Heart left ventricle (tissue), 16 donors: ENCODE data around the gene DYNLT1. TPM values are rescaled to one million over a fixed set of nuclear protein-coding genes. Genes with fewer than 3 reads are reported as not detected.
"Not testable (repeated sequence)": the region's sequence is repeated elsewhere in the genome, so short reads cannot be mapped to it uniquely, and the experiment has no call there.

Experiments
- ATAC-seq, 4 donors: fragments of 200-7000 bp; cut with Tn5 transposase; one replicate each; pipeline ENCODE4 v1.9.1; 2020 to 2022; ENCODE audit warnings: moderate library complexity in 4 of 4, mild to moderate bottlenecking in 3 of 4, moderate number of reproducible peaks in 1 of 4
- DNase-seq, 5 donors: peaks; one replicate each; pipeline ENCODE4 v3.0.0-alpha.2; 2020
- H3K27ac ChIP-seq, 12 donors: fragments of 200-600 bp; sonication (generic) in 4 of 12; one replicate each; pipeline versions ENCODE4 v1.5.0 to v1.8.0; 2016 to 2022; ENCODE audit warnings: mild to moderate bottlenecking in 2 of 12
- H3K27me3 ChIP-seq, 9 donors: fragments of 200-600 bp; sonication (generic) in 2 of 9; one replicate each; pipeline versions ENCODE4 v1.5.1 to v1.8.0; 2016 to 2022; ENCODE audit warnings: mild to moderate bottlenecking in 3 of 9
- H3K36me3 ChIP-seq, 9 donors: fragments of 200-600 bp; sonication (generic) in 2 of 9; one replicate each; pipeline versions ENCODE4 v1.5.0 to v1.8.0; 2018 to 2022; ENCODE audit warnings: mild to moderate bottlenecking in 2 of 9
- H3K4me1 ChIP-seq, 12 donors: fragments of 200-600 bp; sonication (generic) in 4 of 12; one replicate each; pipeline versions ENCODE4 v1.5.0 to v1.8.0; 2016 to 2022; ENCODE audit warnings: mild to moderate bottlenecking in 3 of 12
- H3K4me3 ChIP-seq, 12 donors: fragments of 200-600 bp; sonication (generic) in 4 of 12; one replicate each; pipeline versions ENCODE4 v1.5.0 to v1.8.0; 2017 to 2022; ENCODE audit warnings: mild to moderate bottlenecking in 9 of 12, moderate library complexity in 4 of 12
- H3K9me3 ChIP-seq, 12 donors: fragments of 200-600 bp; sonication (generic) in 4 of 12; one replicate each; pipeline versions ENCODE4 v1.5.0 to v1.8.0; 2016 to 2022; ENCODE audit warnings: mild to moderate bottlenecking in 1 of 12
- POLR2A ChIP-seq, 2 donors: fragments of 450-650 bp; IDR thresholded peaks; one replicate each; pipeline ENCODE4 v1.6.1; 2017; ENCODE audit warnings: antibody characterized with exemption in 2 of 2, mild to moderate bottlenecking in 2 of 2, moderate library complexity in 2 of 2
- WGBS, 4 donors: extraction: QIAGEN DNeasy Blood & Tissue Kit in 2 of 4; methylation state at CpG; one replicate each; pipeline versions ENCODE4 v1.1.5 to v1.1.7; 2013 to 2018; 5-methylcytosine and 5-hydroxymethylcytosine counted together
- intact Hi-C, 10 donors: fragments of 100-400 bp; cut with DNase I; formaldehyde crosslinking; loops; one replicate each; pipeline versions ENCODE4 v1.11.1 to v1.14.2; 2022
- polyA plus RNA-seq, 2 donors: library from polyadenylated mRNA; stranded (reverse); fragments of 200-250 nt; gene quantifications; one replicate each; pipeline ENCODE4 v1.2.3, GENCODE V29; 2013
- total RNA-seq, 9 donors: library from RNA; depleted of rRNA in 2 of 9; stranded (reverse); fragments of >200 nt in 2 of 9; fragmentation: NEBNext Ultra II Directional in 3 of 9; extraction: Animal tissue kit (Norgen Biotek cat#: 25700) in 3 of 9; gene quantifications; one replicate each; pipeline versions ENCODE4 v1.1.0 to v1.2.4, GENCODE V29; 2016 to 2023
- TF ChIP-seq, protein P1 (sequence below), 12 donors: fragments of 200-600 bp; sonication (generic) in 4 of 12; IDR thresholded peaks; one replicate each; pipeline versions ENCODE4 v1.5.0 to v1.8.0; 2018 to 2022; ENCODE audit warnings: antibody characterized with exemption in 12 of 12, mild to moderate bottlenecking in 5 of 12
- donor health status: ischemic (EF 13 %, LVEDD 7.1; RV severe dilation, severe dysfunction).
- donor health status: healthy with polysubstance abuse.
- donor health status: DM: no; HTN: yes; CAD: no.
- donor health status: DM: no; HTN: no; CAD: no.
- donor health status: ischemic (EF 25% LVEDD 6.9; RV normal size, moderate dysfunction).
- donor health status: ischemic (EF 25% LVEDD 5.7; RV mildly dilated, moderate dysfunction).
- donor health status: healthy.
- donor health status: DM: yes; HTN: yes; CAD: no.
- donor health status: ischemic (EF 35%, LVEDD 5.7; RV mildly dilated, moderate dysfunction).
- donor health status: nonischemic (EF 11% LVEDD 7.7; RV severe dilation, severe dysfunction).
- donor health status: DM: yes; HTN: yes; CAD: no.
- donor health status: PGD.
- donor health status: ischemic (EF 29% LVEDD 5.4; RV normal size, mild dysfunction).
- donor health status: nonischemic (EF 23%, LVEDD 6.1; RV moderate dilation, normal function).

DYNLT1 gene
- total and polyA plus RNA-seq, 11 donors, result 68.4 to 177 (median 125) TPM

DNA sequence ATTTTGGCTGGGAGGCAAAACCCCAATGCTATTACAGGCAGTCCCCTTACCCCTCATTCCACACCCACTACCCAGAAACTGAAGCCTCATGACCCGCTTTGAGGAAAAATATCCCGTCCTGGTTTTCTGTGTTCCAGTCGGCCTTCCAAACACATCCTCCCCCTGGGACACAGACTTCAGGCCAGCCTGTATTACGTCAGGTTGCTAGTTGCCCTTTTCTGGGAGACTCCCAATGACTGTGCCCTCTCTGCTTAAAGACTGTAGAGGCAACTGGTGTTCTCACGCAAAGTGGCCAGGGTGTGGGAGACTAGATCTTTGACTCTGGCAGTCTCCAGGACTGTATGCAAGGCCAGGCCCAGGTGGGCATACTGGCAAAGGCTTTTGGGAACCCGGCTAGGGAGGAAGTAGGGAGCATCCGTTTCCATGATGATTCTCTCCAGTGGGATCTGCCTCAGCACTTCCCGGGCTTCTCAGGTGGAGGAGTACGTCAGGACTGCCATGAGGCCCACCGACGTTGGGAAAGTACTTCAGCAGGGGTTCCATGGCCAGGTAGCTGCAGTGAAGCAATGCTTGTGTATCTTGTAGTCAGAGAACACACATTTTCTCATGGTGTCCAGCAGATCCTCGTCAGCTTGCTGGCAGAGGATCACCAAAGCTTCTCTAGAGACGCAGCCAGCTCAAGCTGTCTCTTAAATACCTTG, 34.9 kb downstream of the DYNLT1 start:
- intact Hi-C loops, result loop anchor here in 6 of 10 donors (5.0 to 10.0 kb wide), 3 partner anchors 382 to 387 kb away; no protein-coding TSS in a partner anchor
- TF ChIP-seq POLR2A (IDR thresholded peaks at IDR 0.05), result no peak
- TF ChIP-seq, protein P1, sequence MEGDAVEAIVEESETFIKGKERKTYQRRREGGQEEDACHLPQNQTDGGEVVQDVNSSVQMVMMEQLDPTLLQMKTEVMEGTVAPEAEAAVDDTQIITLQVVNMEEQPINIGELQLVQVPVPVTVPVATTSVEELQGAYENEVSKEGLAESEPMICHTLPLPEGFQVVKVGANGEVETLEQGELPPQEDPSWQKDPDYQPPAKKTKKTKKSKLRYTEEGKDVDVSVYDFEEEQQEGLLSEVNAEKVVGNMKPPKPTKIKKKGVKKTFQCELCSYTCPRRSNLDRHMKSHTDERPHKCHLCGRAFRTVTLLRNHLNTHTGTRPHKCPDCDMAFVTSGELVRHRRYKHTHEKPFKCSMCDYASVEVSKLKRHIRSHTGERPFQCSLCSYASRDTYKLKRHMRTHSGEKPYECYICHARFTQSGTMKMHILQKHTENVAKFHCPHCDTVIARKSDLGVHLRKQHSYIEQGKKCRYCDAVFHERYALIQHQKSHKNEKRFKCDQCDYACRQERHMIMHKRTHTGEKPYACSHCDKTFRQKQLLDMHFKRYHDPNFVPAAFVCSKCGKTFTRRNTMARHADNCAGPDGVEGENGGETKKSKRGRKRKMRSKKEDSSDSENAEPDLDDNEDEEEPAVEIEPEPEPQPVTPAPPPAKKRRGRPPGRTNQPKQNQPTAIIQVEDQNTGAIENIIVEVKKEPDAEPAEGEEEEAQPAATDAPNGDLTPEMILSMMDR (IDR thresholded peaks at IDR 0.05), result no peak
- Histone ChIP-seq H3K4me3 (no peak overlapping the region), H3K4me1 (peaks cover 0 to 32% (median 20%) of the 10 kb centered on the region in 12 donors), H3K9me3 (peaks cover 0 to 3% (median 0%) of the 10 kb centered on the region in 12 donors), H3K27ac (peak overlapping the region in 6 of 12 donors; percentile 5 to 69 (median 58)), H3K36me3 (peaks cover 0 to 70% (median 40%) of the 10 kb centered on the region in 9 donors), H3K27me3 (no peaks in the 10 kb centered on the region)
- WGBS, 4 donors, result 79 to 83% (median 82%) methylated on average over 11 to 13 of the region's 13 CpGs
- DNase-seq (no peak), ATAC-seq (peak in 1 of 4 donors; percentile 44)

DNA sequence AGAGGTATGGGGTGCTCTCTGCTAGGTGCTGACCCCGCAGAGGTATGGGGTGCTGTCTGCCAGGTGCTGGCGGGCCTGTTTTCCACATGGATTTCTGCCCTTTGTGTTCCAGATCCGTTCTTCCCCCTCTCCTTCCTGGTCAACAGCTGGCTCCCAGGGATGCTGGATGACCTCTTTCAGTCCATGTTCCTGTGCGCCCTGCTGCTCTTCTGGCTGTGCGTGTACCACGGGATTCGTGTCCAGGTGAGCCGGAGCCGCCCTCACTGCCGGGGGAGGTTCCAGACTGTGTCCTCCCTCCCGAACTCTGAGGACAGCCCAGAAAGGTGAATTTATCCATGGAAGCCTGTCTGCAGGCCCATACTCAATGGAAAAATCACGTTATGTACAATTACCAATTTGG, 36.3 kb downstream of the DYNLT1 start:
- no peak for DNase-seq
- TF ChIP-seq, protein P1 (IDR thresholded peaks at IDR 0.05), result no peak
- no peak for TF ChIP-seq POLR2A (IDR thresholded peaks at IDR 0.05)
- Histone ChIP-seq H3K27ac (no peak overlapping the region), H3K36me3 (peaks cover 0 to 78% (median 39%) of the 10 kb centered on the region in 9 donors), H3K9me3 (no peaks in the 10 kb centered on the region), H3K4me3 (no peak overlapping the region), H3K27me3 (no peaks in the 10 kb centered on the region), H3K4me1 (peaks cover 0 to 32% (median 20%) of the 10 kb centered on the region in 12 donors)
- intact Hi-C loops, result loop anchor here in 6 of 10 donors (5.0 to 10.0 kb wide), 3 partner anchors 381 to 386 kb away; no protein-coding TSS in a partner anchor
- WGBS, 4 donors, result 94 to 98% (median 95%) methylated on average over 12 of the region's 12 CpGs
- ATAC-seq, result no peak

DNA sequence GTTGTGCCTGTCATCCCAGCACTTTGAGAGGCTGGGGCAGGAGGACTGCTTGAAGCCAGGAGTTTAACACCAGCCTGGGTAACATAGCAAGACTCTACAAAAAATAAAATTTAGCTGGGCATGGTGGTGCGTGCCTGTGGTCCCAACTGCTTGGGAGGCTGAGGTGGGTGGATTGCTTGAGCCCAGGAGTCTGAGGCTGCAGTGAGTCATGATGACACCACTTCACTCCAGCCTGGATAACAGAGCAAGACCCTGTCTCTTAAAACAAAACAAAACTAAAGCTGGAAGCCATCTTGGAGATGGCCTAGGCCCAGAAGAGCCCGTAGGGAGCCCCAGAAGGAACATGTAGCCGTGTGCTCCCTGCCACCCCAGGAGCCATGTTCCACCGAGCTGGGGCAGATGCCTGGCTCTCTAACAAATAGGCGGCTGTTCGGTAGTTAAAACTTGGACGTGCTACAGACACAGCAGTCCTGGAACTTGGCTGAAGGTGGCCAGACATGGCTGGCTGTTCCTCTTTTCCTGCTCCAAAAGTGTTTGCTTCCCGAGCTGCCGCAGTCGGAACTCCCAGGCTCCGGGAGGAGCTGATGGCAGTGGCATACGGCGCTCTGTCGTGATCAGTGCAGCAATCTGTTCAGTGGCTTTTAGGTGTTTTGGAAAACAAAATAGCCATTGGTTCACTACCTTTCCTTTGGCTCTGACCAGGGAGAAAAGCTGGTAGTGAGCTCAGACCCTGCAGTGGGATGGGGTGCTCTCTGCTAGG, 37.0 kb downstream of the DYNLT1 start:
- Histone ChIP-seq H3K4me1 (peaks cover 0 to 32% (median 20%) of the 10 kb centered on the region in 12 donors), H3K27me3 (no peaks in the 10 kb centered on the region), H3K9me3 (no peaks in the 10 kb centered on the region), H3K27ac (no peak overlapping the region), H3K36me3 (peaks cover 0 to 78% (median 35%) of the 10 kb centered on the region in 9 donors), H3K4me3 (no peak overlapping the region)
- intact Hi-C loops, result loop anchor here in 6 of 10 donors (5.0 to 10.0 kb wide), 3 partner anchors 380 to 385 kb away; no protein-coding TSS in a partner anchor
- no peak for TF ChIP-seq POLR2A (IDR thresholded peaks at IDR 0.05)
- TF ChIP-seq, protein P1 (IDR thresholded peaks at IDR 0.05), result no peak
- WGBS, 4 donors, result 79 to 92% (median 91%) methylated on average over 14 of the region's 14 CpGs
- ATAC-seq (peak in 3 of 4 donors; percentile 3 to 23 (median 13)), DNase-seq (no peak)

DNA sequence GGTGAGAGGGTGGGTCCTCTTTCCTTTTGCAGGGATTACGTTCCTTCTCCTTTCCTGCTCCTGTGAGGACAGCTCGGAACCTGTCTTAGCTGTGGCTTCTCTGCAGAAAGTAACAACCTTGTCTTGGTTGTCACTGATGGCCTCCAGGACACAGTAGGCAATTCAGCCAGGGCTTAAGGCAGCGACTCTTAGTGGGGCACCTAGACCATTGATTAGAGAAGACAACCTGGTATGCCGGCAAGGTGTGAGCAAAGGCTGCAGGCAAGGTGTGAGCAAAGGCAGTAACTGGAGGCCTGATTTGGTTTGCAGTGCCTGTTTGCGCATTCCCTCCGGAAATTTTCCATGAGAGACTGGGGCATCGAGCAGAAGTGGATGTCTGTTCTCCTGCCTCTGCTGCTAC, 37.6 kb downstream of the DYNLT1 start:
- no peaks in the 10 kb centered on the region for H3K9me3 ChIP-seq
- DNase-seq (no peak), ATAC-seq (no peak)
- TF ChIP-seq POLR2A (IDR thresholded peaks at IDR 0.05), result no peak
- TF ChIP-seq, protein P1 (IDR thresholded peaks at IDR 0.05), result no peak
- H3K27me3 ChIP-seq, result no peaks in the 10 kb centered on the region
- H3K4me1 ChIP-seq, result peaks cover 0 to 25% (median 17%) of the 10 kb centered on the region in 12 donors
- intact Hi-C loops, result loop anchor here in 6 of 10 donors (5.0 to 10.0 kb wide), 3 partner anchors 380 to 385 kb away; no protein-coding TSS in a partner anchor
- WGBS, 4 donors, result 92 to 95% (median 94%) methylated on average over 7 of the region's 7 CpGs
- no peak overlapping the region for H3K27ac ChIP-seq
- H3K36me3 ChIP-seq, result peaks cover 0 to 82% (median 35%) of the 10 kb centered on the region in 9 donors
- no peak overlapping the region for H3K4me3 ChIP-seq

DNA sequence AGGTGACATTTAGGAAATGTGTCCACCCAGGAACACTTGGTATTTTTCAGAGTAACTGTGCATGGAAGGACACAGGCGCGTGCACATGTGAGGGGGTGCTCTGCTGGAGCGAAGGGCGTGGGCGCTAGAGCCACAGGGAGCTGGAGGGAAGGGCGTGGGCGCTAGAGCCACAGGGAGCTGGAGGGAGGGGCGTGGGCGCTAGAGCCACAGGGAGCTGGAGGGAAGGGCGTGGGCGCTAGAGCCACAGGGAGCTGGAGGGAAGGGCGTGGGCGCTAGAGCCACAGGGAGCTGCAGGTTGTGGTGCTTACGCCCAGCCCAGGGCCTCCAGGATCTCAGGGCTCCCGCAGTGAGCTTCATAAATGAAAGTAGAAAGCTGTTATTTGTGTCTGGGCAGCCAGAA, 38.5 kb downstream of the DYNLT1 start:
- Histone ChIP-seq H3K4me1 (peaks cover 0 to 17% (median 12%) of the 10 kb centered on the region in 12 donors), H3K36me3 (peaks cover 0 to 73% (median 35%) of the 10 kb centered on the region in 9 donors)
- not testable (repeated sequence) for H3K9me3 ChIP-seq, DNase-seq, H3K27me3 ChIP-seq, H3K27ac ChIP-seq, H3K4me3 ChIP-seq, ATAC-seq
- intact Hi-C loops, result loop anchor here in 6 of 10 donors (5.0 to 10.0 kb wide), 3 partner anchors 379 to 384 kb away; no protein-coding TSS in a partner anchor
- WGBS, 4 donors, result 86 to 96% (median 94%) methylated on average over 15 of the region's 15 CpGs
